ENCODE results near the gene NRG3. TPM values are rescaled to one million over a fixed set of nuclear protein-coding genes. Genes with fewer than 3 reads are reported as not detected.
A peak's percentile ranks its signal among the peaks of the same experiment; 100 is the strongest.

NRG3 gene
- total and polyA plus RNA-seq, 8 donors: 0.14 to 0.59 (median 0.25) TPM; not detected in 2

GRCh38 chr10:82621680-82622079 lies 746.7 kb downstream of the NRG3 start:
- ATAC-seq: no peak
- no peak for TF ChIP-seq CTCF (IDR thresholded peaks at IDR 0.05)
- no peak for DNase-seq
- no peak overlapping the region for H3K27ac ChIP-seq
- no peaks in the 10 kb centered on the region for H3K27me3 ChIP-seq
- WGBS, 2 donors: 49 to 66% methylated on average over 4 of the region's 4 CpGs
- no peak overlapping the region for H3K4me3 ChIP-seq
- H3K36me3 ChIP-seq: no peaks in the 10 kb centered on the region
- no peak for FAIRE-seq
- intact Hi-C loops (cut with DNase I): no loop called here
- no peaks in the 10 kb centered on the region for H3K4me1 ChIP-seq
- no peaks in the 10 kb centered on the region for H3K9me3 ChIP-seq

GRCh38 chr10:82622479-82622878 lies 747.5 kb downstream of the NRG3 start:
- ATAC-seq (no peak), FAIRE-seq (no peak), DNase-seq (no peak)
- intact Hi-C loops (cut with DNase I): no loop called here
- no peak overlapping the region for H3K27ac ChIP-seq
- no peaks in the 10 kb centered on the region for H3K4me1 ChIP-seq
- WGBS, 2 donors: 84 to 89% methylated on average over 5 of the region's 5 CpGs
- H3K27me3 ChIP-seq: no peaks in the 10 kb centered on the region
- H3K4me3 ChIP-seq: no peak overlapping the region
- H3K36me3 ChIP-seq: no peaks in the 10 kb centered on the region
- H3K9me3 ChIP-seq: no peaks in the 10 kb centered on the region
- no peak for TF ChIP-seq CTCF (IDR thresholded peaks at IDR 0.05)

- FAIRE-seq (no peak), DNase-seq (no peak), ATAC-seq (no peak)
- no peak overlapping the region for H3K4me3 ChIP-seq
- no peak overlapping the region for H3K27ac ChIP-seq
- TF ChIP-seq CTCF (IDR thresholded peaks at IDR 0.05): no peak
- no peaks in the 10 kb centered on the region for H3K27me3 ChIP-seq
- no peaks in the 10 kb centered on the region for H3K4me1 ChIP-seq
- intact Hi-C loops (cut with DNase I): no loop called here
- no peaks in the 10 kb centered on the region for H3K36me3 ChIP-seq
- no peaks in the 10 kb centered on the region for H3K9me3 ChIP-seq
These were observed 750.7 kb downstream of the NRG3 start for GRCh38 chr10:82625512-82626189.

GRCh38 chr10:82628373-82628772 lies 753.4 kb downstream of the NRG3 start:
- peak in 1 of 6 donors; percentile 29 for DNase-seq
- Histone ChIP-seq H3K27ac (no peak overlapping the region), H3K4me1 (no peaks in the 10 kb centered on the region), H3K9me3 (no peaks in the 10 kb centered on the region), H3K36me3 (no peaks in the 10 kb centered on the region), H3K4me3 (no peak overlapping the region), H3K27me3 (no peaks in the 10 kb centered on the region)
- ATAC-seq: peak; percentile 69 to 86 (median 80)
- intact Hi-C loops (cut with DNase I): no loop called here
- TF ChIP-seq CTCF (IDR thresholded peaks at IDR 0.05): no peak
- WGBS, 2 donors: 19 to 23% methylated on average over 3 of the region's 3 CpGs
- no peak for FAIRE-seq

- Histone ChIP-seq H3K27ac (no peak overlapping the region), H3K9me3 (no peaks in the 10 kb centered on the region), H3K36me3 (no peaks in the 10 kb centered on the region), H3K27me3 (no peaks in the 10 kb centered on the region), H3K4me3 (no peak overlapping the region), H3K4me1 (no peaks in the 10 kb centered on the region)
- DNase-seq (no peak), FAIRE-seq (no peak), ATAC-seq (no peak)
- intact Hi-C loops (cut with DNase I): no loop called here
- TF ChIP-seq CTCF (IDR thresholded peaks at IDR 0.05): no peak
- 26 to 27% methylated on average over 1 of the region's 1 CpG for WGBS, 2 donors
These were observed 768.1 kb downstream of the NRG3 start for GRCh38 chr10:82643076-82643475.
